HG03442 (cell line): ENCODE results near the gene CHPF2.

ENCODE experiments used
- ATAC-seq: cut with Tn5 transposase; IDR thresholded peaks from one replicate; pipeline ENCODE4 v1.9.1; 2021; ENCODE audit warnings: mild to moderate bottlenecking, moderate library complexity; ENCODE audit not compliant: unreplicated experiment

The CHPF2 gene

GRCh38 chr7:151245360-151246101 lies 13.2 kb downstream of the CHPF2 start:
- no peak for ATAC-seq

- ATAC-seq = no peak
These were observed 14.0 kb downstream of the CHPF2 start for GRCh38 chr7:151246102-151246850.

GRCh38 chr7:151246851-151247580 lies 14.7 kb downstream of the CHPF2 start:
- ATAC-seq = no peak

- ATAC-seq = no peak
These were observed 15.5 kb downstream of the CHPF2 start for GRCh38 chr7:151247611-151248345.

- no peak for ATAC-seq
These were observed 16.2 kb downstream of the CHPF2 start, which contains the start of gene SMARCD3 for GRCh38 chr7:151248346-151249033. SMARCD3 (minus strand) TSS chr7:151248694; CDS start chr7:151248562, 132 bp downstream.

- no peak for ATAC-seq
These were observed 16.9 kb downstream of the CHPF2 start for GRCh38 chr7:151249034-151249731.

GRCh38 chr7:151249732-151250072 lies 17.4 kb downstream of the CHPF2 start:
- no peak for ATAC-seq

- no peak for ATAC-seq
These were observed 18.2 kb downstream of the CHPF2 start for GRCh38 chr7:151250181-151251132.

- no peak for ATAC-seq
These were observed 19.0 kb downstream of the CHPF2 start for GRCh38 chr7:151251328-151251688.

GRCh38 chr7:151251689-151252560 lies 19.6 kb downstream of the CHPF2 start:
- ATAC-seq = no peak

- ATAC-seq = no peak
These were observed 20.2 kb downstream of the CHPF2 start for GRCh38 chr7:151252561-151252835.

- ATAC-seq = no peak
These were observed 20.9 kb downstream of the CHPF2 start for GRCh38 chr7:151252961-151253711.

- ATAC-seq = no peak
These were observed 22.0 kb downstream of the CHPF2 start for GRCh38 chr7:151254316-151254715.

- no peak for ATAC-seq
These were observed 22.6 kb downstream of the CHPF2 start for GRCh38 chr7:151254851-151255250.

- ATAC-seq = no peak
These were observed 23.1 kb downstream of the CHPF2 start for GRCh38 chr7:151255390-151255789.

GRCh38 chr7:151256410-151257045 lies 24.2 kb downstream of the CHPF2 start:
- no peak for ATAC-seq

GRCh38 chr7:151257990-151258389 lies 25.7 kb downstream of the CHPF2 start:
- ATAC-seq = no peak
